Upper lobe of left lung (tissue), 4 donors: ENCODE data around the gene LMO1.

Source experiments
- CTCF ChIP-seq, 6 experiments: fragments of 450-650 bp in 4 of 6; fragments of 200-600 bp in 2 of 6; sonication (generic) in 2 of 6; IDR thresholded peaks; one replicate each; pipeline ENCODE4 v1.5.1; 2016 to 2019; ENCODE audit warnings: antibody characterized with exemption in 6 of 6
- EP300 ChIP-seq, 4 donors: sonication (generic); formaldehyde crosslinking; IDR thresholded peaks; one replicate each; pipeline ENCODE4 v1.5.1; 2017; ENCODE audit warnings: antibody characterized with exemption in 4 of 4, control low read depth in 2 of 4
- POLR2A ChIP-seq, 4 donors: fragments of 450-650 bp; IDR thresholded peaks; one replicate each; pipeline ENCODE4 v1.5.1; 2016 to 2017; ENCODE audit warnings: antibody characterized with exemption in 4 of 4, mild to moderate bottlenecking in 2 of 4
- POLR2AphosphoS5 ChIP-seq, 2 donors: sonication (generic); formaldehyde crosslinking; IDR thresholded peaks; one replicate each; pipeline ENCODE4 v1.5.1; 2017; ENCODE audit warnings: antibody characterized with exemption in 2 of 2

- TF ChIP-seq CTCF (IDR thresholded peaks at IDR 0.05) (no peak), POLR2AphosphoS5 (IDR thresholded peaks at IDR 0.05) (no peak), POLR2A (IDR thresholded peaks at IDR 0.05) (no peak), EP300 (IDR thresholded peaks at IDR 0.05) (no peak)
Observed at GRCh38 chr11:8269636-8270035, 6.0 kb upstream of the LMO1 start.
